Muscle layer of colon (tissue), 2 donors: ENCODE data around the gene EEA1.

Experiments used
- H3K27ac ChIP-seq: one replicate; pipeline ENCODE4 v1.7.0; 2013; ENCODE audit warnings: low read depth, mild to moderate bottlenecking, low read length, moderate library complexity
- H3K27me3 ChIP-seq, 2 donors: one replicate each; pipeline ENCODE4 v1.7.0; 2013; ENCODE audit warnings: low read length in 2 of 2, mild to moderate bottlenecking in 2 of 2; ENCODE audit not compliant: insufficient read depth in 2 of 2, control insufficient read depth in 1 of 2
- H3K36me3 ChIP-seq: one replicate; pipeline ENCODE4 v1.7.0; 2013; ENCODE audit warnings: mild to moderate bottlenecking, low read length; ENCODE audit not compliant: insufficient read depth
- H3K4me1 ChIP-seq: one replicate; pipeline ENCODE4 v1.7.0; 2013; ENCODE audit warnings: mild to moderate bottlenecking, low read length; ENCODE audit not compliant: insufficient read depth
- H3K4me3 ChIP-seq, 2 donors: one replicate each; pipeline ENCODE4 v1.7.0; 2013; ENCODE audit warnings: low read length in 2 of 2, low read depth in 1 of 2, mild to moderate bottlenecking in 1 of 2, moderate library complexity in 1 of 2
- H3K9ac ChIP-seq: one replicate; pipeline ENCODE4 v1.7.0; 2013; ENCODE audit warnings: low read length
- H3K9me3 ChIP-seq: one replicate; pipeline ENCODE4 v1.7.0; 2013; ENCODE audit warnings: mild to moderate bottlenecking, low read length
- donor health status: abdominal sarcoma.
- donor health status: Adenocarcinoma of cecum.

EEA1 gene

GRCh38 chr12:92721656-92722055, 207.4 kb downstream of the EEA1 start:
- no peak overlapping the region for H3K9ac ChIP-seq
- H3K9me3 ChIP-seq: no peaks in the 10 kb centered on the region
- H3K36me3 ChIP-seq: no peaks in the 10 kb centered on the region
- no peaks in the 10 kb centered on the region for H3K27me3 ChIP-seq
- H3K4me1 ChIP-seq: no peaks in the 10 kb centered on the region
- H3K4me3 ChIP-seq: no peak overlapping the region
- no peak overlapping the region for H3K27ac ChIP-seq

- Histone ChIP-seq H3K9me3 (no peaks in the 10 kb centered on the region), H3K27me3 (no peaks in the 10 kb centered on the region), H3K9ac (no peak overlapping the region), H3K4me1 (no peaks in the 10 kb centered on the region), H3K36me3 (no peaks in the 10 kb centered on the region), H3K4me3 (no peak overlapping the region), H3K27ac (no peak overlapping the region)
These were observed 208.0 kb downstream of the EEA1 start for GRCh38 chr12:92721130-92721529.
